GM21528 (cell line): ENCODE measurements around the gene PHGDH.
"Not testable (repeated sequence)": the region's sequence is repeated elsewhere in the genome, so short reads cannot be mapped to it uniquely, and the experiment has no call there.

Experiments used
- ATAC-seq: cut with Tn5 transposase; IDR thresholded peaks from one replicate; pipeline ENCODE4 v1.9.1; 2021; ENCODE audit warnings: mild to moderate bottlenecking, moderate library complexity; ENCODE audit not compliant: unreplicated experiment, low FRiP score

PHGDH gene

DNA sequence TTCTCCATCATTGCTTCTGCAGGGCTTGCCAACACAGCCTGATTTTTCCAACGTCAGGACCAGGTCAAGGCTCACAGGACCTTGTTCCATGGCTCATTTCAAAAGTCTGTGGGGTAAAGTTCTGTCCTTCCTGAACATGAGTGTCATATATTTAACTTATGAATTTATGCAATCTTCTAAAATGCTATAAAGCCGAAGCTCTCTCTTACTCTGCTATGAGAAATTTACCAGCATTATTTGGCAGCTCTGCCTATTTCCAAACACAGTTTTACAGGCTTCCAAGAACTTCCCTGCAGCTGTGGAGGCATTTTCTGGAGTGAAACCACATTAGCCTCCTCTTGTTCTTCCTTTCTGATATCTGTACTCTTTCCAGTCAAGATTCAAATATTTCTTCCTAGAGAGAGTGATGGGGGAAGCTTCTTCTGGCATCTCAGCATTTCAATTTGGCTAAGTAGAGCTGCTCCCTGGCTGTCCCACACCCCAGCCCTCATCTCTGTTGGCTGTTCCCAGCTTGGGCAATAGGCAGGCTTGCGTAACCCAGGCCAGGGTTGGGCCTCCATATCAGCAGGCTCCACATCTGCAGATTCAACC is 72.6 kb downstream of the PHGDH start:
- ATAC-seq, result no peak

GRCh38 chr1:119786046-119786445 is 74.3 kb downstream of the PHGDH start:
- not testable (repeated sequence) for ATAC-seq

DNA sequence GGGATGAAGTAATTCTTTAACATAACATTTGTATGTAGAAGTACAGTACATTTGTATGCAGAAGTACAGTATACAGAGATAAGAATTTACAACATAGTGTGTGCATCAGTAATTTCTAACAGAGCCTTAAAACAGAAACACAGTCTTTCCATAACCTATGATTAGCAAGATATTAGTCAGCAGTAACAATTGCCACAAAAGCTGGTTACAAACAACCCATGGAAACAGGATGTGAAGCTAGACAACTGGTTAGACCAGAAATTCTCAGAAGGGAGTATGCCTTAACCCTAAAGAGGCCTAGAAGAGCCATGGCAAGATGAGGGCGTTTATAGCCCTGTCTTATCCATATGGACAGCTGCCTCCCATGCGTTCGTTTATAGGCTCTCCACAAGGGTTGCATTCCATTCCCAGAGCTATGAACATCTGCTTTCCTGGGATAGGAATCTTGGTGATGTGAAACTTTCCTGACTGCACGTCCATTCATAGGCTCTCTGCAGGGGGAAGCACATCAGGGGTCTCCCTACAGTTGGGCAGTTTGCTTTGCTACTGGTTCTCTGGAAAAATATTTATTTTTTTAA is 74.8 kb downstream of the PHGDH start:
- not testable (repeated sequence) for ATAC-seq

- ATAC-seq, result no peak
Observed at GRCh38 chr1:119787776-119788175, 76.0 kb downstream of the PHGDH start.

- no peak for ATAC-seq
Observed at GRCh38 chr1:119790451-119791198, 78.9 kb downstream of the PHGDH start.

GRCh38 chr1:119791377-119791776 is 79.6 kb downstream of the PHGDH start:
- no peak for ATAC-seq
